Stimulated activated CD4-positive, alpha-beta T cell treated with anti-CD3 and anti-CD28 coated beads, Interleukin-4, amount 100 ng/mL, for 48 hours (primary cell): Measurements from ENCODE around the gene MUSTN1.

Source experiments
- DNase-seq, 2 donors: peaks; one replicate each; pipeline ENCODE4 v3.0.0-alpha.2; 2020; ENCODE audit warnings: low read depth in 2 of 2

MUSTN1 gene

DNA sequence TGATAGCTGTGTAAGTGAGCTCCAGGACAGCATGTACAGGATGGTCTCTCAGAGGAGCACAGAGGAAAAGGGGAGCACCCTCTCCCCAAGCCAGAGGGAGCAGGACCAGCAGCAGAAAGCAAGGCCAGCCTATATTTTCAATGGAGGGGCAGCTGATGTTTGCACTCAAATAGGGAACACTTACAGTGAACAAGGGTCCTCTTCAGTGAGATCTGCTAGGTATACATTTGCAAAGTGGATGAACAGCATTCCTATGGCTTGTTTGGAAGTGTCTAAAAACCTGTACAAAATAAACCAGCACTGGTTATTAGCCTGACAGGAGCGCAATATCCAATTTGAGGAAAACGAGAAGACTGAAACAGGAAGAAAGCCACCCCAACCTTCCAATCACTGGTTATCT is 17.6 kb upstream of the MUSTN1 start:
- no peak for DNase-seq

GRCh38 chr3:52851348-52851747 is 16.5 kb upstream of the MUSTN1 start:
- DNase-seq = peak in 1 of 2 donors; percentile 7

- no peak for DNase-seq
These were observed 14.8 kb upstream of the MUSTN1 start for GRCh38 chr3:52849656-52850055.

DNA sequence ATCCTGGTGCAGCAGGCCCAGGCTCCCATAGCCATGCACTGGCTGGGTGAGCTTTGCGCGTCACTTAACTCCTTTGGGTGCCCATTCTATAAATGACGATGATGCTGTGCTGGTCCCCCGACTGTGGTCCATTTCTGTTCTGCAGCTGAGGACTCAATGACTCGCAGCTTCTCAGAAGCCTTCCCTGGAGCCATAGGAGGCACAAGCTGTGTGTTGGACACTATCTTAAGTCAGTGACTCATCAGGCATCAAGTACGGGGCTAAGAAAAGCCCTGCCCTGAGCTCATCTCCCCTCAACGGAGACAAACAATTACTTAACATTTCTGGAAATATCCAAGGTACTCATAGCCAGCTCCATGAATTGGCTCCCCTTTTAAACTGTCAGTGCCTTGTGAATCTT is 13.8 kb upstream of the MUSTN1 start:
- no peak for DNase-seq

DNA sequence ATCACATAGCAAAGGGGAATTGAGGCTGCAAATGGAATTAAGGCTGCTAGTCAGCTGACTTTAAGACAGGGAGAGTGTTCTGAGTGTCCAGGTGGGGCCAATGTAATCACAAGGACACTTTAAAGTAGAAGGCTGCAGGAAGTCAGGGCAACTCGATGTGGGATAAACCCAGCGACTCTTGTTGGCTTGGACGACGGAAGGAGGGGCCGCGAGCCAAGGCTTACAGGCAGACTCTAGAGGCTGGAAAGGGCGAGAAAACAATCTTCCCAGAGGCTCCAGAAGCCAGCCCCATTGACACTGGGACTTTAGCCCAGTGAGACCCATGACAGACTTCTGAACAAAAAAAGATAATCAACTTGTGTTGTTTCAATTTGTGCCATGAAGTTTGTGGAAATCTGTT is 12.9 kb upstream of the MUSTN1 start:
- DNase-seq = no peak

GRCh38 chr3:52847241-52847640 is 12.4 kb upstream of the MUSTN1 start:
- no peak for DNase-seq

DNA sequence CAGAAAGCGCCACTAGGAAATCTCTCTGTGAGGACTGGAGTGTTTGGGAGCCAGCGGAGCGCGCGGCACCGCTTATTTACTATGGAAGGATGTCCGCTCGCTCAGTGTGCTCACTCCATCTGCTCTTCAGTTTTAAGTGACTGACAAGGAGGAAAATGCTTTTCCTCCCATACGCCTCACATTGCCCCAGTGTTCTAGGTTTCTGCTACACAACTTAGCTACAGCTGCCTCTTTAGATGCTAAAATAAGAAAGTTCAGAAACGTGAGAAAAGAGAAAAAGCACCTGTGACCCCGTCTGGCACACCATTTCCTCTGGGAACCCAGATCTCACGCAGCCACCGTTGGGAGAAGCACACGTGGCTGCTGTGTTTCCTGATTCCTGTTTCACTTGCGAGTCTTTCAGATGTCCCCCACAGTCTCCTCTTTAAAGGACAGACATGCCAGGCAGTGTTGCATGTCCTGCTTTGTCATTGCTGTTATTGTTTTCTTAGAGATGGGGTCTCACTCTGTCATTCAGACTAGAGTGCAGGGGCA is 11.7 kb upstream of the MUSTN1 start:
- no peak for DNase-seq

DNA sequence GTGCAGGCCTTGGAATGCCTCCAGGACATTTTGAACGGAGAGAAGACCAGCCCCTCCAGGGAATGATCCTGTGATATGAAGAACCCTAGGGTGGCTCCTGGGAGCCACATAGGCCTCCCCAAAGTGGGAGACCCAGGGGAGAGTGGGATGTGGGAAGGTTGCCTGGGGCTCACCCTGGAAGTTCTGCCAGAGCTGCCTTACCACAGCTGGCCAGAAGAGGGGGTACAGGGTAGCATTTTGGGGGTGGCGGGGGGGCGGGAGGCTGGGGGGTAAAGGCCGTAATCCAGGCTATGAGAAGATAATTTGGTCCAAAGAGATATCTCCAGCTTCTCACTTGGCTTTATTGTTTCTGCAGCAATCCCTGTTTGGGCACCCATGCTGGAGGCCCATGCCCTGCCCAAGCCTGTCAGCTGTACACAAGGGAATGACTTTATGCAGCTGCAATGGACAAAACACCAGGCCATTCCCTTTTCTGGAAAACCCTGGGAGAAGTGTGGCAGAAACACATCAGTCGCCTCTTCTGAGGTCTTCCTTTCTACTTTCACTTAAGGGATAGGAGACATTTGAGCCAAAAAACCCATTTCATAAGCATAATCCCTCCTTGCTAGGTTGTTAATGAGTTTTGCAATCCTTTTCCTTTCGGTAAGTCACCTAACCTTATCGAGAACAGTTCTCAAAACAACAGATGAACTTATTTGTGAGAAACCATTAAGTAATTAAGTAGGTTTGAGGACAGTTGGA is 11.0 kb upstream of the MUSTN1 start:
- peak in 1 of 2 donors; percentile 14 for DNase-seq

DNA sequence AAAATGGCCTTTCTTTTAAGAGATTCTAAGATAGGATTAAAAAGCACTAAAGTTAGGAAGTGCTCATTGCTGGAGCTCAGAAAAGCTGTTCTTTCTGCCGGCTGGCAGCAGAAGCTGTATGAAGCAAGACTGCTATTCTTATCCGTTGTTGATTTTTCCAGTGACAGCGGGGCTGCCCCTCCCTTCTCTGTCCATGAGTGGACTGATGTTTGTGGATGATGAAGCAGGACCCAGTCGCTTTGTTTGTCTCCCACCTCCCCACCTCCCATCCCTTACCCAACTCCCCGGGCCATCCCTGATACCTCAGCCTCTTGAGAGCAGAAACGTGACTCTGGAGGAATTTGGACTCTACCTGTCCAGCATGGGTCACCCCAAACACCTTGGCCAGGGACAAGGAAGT is 10.3 kb upstream of the MUSTN1 start:
- no peak for DNase-seq

DNA sequence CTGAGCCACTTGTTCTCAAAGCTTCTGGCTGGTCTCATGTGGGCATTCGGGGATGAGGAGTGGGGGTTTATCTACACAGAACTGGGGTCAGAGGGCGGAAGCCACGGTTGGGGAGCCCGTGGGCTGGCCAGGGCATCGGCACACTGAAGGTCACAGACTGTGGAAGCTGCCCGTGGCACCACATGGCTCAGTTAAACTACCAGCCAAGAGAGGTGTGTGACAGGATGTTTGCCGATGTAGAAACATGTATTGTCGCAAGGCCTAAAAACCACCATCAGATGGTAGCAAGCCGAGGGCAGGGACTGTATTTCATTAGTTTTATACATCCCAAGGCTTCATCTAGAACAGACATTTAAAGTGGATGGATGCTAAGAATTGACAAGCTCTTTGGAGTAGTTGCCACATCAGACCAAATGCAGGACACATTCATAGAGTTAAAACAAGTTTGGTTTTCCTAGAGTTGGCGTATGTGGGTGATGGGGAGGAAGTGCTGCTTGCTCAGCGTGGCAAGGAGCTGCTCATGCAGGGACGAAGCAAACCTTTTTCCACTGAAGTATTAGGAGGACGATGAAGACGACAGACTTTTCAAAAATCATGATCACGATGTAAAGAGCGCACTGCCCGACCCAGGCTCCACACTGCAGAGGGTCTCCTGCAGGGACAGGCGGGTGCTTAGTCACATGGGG is 9.6 kb upstream of the MUSTN1 start:
- no peak for DNase-seq

GRCh38 chr3:52843881-52844280 is 9.1 kb upstream of the MUSTN1 start:
- no peak for DNase-seq

DNA sequence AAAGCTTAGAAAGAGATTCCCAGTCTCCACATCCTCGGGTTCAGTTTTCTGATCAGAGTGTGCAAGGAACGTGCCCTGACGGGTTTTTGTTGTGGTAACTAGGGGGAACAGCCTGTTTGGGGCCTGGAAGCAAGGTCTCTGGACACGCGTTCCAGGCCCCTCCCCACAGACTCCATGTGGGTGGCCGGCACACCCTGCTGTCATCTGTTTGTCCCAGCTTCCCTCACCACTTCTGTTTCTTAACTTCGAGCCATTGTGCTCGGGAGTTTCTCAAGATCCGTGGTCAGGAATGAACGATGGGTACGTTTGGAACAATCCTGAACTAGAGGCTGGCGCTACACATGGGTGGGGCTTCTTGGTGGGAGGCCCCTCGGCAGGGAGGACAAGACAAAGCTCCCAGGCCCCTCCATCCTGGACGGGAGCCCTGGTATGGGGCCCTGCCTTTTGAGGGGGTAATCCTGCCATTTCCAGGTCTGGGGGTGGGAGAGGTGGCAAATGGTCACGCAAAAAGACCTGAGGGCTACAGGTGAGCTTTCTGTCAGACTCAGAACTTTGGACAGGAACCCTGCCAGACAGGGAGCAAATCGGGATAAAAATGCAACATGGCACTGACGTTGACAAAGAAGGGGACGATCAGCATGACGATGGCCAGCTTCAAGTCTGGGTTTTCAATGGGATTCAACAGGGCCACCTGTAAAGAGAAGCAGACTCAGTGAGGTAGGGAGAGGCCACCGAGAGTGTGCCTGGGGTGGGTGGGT is 8.5 kb upstream of the MUSTN1 start:
- DNase-seq = no peak

GRCh38 chr3:52842424-52842823 is 7.6 kb upstream of the MUSTN1 start:
- DNase-seq = no peak

DNA sequence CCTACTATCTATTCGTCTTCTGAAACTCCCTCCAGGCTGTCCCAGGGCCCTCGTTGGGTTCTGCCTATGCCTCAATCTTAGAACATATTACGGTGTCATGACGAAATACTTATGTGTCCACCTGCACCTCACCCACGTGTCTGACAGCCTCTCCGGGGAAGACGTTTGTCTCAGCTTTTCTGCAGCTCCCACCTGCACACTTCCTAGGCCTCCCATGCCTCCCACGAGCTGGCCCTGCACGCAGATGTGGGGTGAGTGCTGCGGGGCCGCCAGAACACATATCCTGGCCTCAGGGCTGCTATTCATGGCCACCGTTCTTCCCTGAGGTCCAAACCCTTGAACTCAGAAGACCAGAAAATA is 7.1 kb upstream of the MUSTN1 start:
- no peak for DNase-seq

DNA sequence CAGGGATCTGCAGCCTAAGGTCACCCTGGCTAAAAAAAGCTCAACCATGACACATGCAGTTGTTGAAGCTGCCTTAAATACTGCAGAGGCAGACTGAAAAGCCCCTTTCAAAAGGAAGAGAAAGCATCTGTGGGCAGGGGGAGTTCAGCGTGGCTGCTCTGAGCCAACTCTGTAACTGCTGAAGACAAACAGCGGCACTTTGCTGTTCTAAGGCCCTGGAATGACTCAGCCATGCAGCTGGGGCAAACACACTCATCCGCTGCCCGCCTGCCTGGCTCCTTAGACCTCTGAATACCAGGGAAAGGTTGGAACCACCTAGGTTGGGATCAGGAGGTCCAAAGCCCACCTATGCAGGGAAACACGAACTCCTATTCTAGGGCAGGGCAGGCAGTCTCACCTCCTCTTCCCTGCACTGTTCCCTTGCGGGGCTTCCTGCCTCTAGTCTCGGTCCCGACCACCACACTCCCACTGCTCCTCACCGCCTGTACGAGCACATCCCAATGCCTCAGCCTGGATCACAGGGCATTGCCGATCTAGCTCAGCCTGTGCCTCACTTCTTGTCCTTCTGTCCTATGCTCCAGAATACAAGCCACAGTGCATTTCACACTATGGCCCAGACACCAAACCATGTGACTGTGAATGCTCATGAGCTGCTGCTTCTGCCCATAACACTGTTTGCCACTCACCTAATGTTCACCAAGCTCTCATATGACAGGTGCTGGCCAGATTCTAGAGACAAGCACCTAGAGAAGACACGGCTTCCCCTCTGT is 6.6 kb upstream of the MUSTN1 start:
- DNase-seq = no peak

GRCh38 chr3:52839892-52840545 is 5.2 kb upstream of the MUSTN1 start:
- no peak for DNase-seq

GRCh38 chr3:52839268-52839575 is 4.4 kb upstream of the MUSTN1 start:
- DNase-seq = no peak

DNA sequence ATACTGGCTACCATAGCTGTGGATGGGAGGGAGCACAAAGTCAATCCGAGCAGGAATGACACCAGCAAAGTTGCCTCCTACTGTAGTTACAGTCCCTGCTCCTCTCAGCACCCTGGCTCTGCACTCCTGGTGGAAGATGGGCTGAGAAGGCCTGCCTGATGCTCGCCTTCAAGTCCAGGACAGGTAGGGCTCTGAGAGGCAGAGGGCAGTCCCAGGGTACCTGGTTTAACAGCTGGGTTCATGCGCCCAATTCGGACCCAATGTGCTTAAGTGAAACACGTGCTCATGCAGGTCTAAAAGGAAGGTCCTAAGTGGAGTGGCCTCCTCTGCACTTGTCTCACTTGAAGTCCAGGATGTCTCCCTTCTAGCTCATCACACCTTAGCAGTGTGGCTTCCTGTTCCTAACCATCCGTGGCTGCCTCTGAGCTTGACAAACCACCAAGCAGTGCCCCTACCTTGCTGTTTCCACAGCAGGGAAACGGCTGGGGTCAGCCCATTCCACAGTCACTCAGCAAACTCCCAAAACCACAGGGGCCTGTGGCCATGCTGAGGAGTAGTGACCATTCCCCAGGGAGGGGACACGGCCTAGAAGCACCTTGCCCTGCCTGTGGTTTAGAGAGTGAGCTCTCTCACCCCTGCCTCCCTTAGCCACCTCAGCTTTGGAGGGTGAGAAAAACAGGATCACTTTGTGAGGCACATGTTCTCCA is 3.9 kb upstream of the MUSTN1 start:
- DNase-seq = no peak

GRCh38 chr3:52836986-52837385 is 2.2 kb upstream of the MUSTN1 start:
- DNase-seq = no peak

DNA sequence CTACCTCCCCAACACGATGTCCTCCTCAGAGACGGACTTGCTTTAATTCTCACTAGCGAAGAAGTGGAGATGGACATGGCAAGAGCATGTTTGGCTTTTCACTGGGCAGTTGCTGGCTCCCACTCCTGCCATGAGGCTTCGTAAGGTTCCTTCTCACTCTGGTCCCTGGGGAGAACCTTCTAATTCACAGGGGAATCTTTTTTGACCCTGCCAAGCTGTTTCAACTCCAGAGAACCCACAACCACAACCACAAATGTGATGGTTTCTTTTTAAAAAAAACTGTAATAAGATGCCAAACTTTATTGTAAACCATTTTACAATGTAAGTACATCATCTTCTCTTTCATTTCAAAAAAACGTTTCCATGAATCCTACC is 1.6 kb upstream of the MUSTN1 start:
- no peak for DNase-seq
